ENCODE data around the gene ZMIZ1.

ZMIZ1 gene

DNA sequence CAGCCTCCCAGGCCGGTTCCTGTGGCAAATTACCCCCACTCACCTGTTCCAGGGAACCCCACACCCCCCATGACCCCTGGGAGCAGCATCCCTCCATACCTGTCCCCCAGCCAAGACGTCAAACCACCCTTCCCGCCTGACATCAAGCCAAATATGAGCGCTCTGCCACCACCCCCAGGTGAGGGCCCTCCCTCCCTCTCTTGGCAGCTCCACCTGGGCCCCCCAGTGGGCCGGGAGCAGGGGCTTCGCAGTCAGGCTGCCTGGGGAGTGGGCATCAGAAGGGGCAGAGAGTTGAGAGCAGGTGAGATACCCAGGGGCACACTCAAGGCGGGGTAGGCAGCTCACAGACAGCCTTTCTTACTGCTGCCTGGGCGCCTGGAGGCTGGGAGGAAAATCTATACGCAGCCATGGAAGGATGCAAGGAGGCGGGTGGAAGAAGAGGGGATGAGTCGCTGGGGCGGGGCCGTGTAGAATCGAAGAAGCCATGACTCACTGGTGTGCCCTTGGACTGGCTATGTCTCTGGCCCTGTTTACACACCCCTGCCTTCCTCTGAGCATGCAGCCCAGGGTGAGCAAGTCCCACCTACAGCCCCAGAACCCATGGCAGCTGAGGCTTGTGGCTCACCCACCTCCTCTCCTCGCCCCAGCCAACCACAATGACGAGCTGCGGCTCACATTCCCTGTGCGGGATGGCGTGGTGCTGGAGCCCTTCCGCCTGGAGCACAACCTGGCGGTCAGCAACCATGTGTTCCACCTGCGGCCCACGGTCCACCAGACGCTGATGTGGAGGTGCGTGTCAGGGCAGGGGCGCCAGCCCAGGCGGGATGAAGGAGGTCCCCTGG, 229.9 kb downstream of the ZMIZ1 start:
- peak; percentile 54 for DNase-seq

DNA sequence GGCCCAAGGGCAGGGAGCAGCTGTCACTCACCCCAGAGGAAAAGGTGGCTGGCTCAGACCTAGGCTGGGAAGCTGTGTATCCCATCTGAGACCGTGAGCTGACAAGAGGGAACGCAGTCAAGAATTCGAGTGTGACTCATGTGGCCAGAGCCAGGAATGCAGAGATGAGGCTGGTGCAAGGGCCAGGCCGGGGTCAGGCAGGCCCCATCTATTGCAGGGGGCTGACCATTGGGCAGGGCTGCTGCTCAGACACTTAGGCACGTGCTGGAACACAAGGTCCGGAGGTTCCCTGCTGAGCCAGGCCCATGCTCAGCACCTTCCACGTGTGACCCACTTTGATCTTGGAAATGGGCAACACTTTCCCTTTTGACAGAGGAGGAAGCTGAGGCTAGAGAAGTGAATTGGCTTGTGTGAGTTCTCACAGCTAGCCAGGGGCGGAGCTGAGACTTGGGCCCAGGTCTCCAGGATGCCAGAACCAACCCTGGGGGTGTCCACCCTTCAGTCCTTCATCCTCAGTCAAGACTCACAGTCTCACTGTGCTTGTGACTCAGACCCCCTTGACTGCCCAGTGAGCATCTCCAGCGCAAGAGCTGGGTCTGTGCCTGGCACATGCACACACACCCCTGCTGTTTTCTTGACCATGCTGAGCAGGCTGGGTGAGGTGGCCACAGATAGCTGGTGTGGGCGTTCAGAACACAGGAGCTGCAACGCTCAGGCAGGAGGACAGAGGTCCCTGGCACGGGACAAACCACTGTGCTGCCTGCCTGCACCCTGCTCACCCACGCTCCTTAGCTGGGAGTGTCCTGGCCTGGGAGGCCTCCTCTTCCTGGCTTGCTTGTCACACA, 230.9 kb downstream of the ZMIZ1 start:
- no peak for DNase-seq

DNA sequence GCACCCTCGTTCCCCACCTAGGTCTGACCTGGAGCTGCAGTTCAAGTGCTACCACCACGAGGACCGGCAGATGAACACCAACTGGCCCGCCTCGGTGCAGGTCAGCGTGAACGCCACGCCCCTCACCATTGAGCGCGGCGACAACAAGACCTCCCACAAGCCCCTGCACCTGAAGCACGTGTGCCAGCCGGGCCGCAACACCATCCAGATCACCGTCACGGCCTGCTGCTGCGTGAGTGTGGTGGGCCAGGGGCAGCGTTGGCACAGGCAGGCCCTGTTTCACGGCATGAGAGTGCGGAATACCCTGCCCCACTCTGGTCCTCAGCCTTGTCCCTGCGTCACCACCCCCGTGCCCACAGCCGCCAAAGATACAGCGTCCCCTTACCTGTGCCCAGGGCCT, 231.9 kb downstream of the ZMIZ1 start:
- DNase-seq, result no peak

DNA sequence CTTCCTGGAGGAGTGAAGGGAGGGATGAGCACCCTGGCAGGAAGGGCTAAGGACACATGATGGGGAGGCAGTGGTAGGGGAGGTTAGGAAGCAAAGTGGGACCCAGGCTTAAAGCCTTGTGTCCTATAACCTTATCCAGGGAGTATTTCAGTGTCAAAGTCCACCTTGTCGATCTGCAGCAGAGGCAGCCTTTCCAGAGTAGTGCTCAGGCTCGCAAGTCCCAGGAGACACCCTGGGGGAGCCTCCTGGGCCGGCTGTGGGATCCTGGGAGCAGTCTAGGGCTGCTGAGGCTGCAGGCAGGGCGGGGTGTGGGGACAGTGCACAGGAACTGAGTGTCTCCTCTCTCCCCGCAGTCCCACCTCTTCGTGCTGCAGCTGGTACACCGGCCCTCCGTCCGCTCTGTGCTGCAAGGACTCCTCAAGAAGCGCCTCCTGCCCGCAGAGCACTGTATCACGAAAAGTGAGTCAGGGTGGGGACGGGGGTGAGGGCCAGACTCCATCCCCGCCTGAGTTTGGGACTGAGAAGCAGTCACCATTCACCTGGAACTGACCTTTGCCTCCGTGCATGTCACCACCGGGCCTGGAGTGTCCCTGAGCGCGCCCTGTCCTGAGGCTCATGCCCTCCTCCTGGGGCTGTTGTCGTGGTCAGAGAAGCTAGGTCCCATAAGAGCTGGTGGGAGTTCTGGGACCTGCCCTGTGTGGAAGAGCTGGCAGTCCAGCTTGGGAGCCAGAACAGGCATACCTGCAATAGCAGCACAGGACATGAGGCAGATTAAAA, 233.2 kb downstream of the ZMIZ1 start:
- no peak for DNase-seq

DNA sequence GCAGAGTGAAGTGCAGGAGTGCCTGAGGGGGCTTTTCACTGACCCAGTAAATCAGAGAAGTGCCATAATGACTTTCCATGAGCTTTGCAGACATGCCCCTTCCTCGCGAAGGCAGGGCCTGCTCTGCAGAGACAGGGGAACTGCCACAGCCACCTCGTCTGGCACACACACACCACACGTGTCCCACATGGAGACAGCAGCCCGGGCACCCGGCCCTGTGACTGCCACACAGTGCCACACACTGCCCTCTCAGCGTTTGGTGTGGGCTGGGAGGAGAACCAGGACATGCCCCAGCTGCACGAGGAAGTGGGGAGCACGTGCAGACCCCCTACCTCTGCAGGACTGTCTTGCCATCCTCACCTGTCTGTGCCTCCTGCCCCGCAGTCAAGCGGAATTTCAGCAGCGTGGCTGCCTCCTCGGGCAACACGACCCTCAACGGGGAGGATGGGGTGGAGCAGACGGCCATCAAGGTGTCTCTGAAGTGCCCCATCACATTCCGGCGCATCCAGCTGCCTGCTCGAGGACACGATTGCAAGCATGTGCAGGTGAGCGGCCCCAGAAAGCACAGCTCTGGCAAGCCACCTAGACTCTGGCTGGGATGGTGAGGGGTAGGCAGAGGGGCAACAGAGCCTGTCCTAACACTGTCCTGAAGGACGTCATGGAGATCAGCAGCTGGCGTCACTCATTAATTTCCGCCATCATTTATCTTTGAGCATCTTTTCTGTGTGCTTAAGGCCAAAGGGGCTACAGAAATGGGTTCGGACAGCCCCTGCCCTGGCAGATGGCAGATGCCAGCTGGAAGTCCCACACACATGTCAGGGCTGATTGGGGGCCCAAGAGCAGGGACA, 235.1 kb downstream of the ZMIZ1 start:
- no peak for DNase-seq

DNA sequence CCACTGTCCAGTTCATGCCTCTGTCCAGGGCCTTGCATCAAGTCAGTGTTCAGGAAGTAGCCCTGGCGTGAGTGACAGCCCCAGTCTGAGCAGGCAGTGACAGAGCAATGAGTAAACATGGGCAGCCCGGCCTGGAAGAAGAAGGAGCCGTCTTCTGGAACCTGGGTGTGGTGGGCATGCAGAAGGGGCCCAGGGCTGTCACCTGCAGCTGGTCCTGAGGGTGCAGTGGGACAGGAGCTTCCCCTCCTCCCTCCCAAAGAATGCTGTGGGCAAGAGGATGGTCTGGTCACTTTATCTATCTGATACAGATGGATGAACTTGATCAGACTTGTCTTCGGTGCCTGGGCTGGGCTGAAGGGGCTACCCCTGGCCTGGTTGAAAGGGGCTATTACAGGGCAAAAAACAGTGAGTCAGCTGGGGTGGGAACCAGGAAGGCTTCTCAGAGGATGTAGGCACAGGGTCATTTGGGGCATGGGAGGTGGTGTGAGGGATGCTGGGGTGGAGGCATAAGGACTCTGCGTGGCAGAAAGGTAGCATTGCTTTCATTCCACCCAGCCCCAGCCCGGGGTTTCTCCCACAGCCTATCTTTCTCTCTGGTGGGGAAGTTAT, 235.8 kb downstream of the ZMIZ1 start:
- DNase-seq, result no peak

DNA sequence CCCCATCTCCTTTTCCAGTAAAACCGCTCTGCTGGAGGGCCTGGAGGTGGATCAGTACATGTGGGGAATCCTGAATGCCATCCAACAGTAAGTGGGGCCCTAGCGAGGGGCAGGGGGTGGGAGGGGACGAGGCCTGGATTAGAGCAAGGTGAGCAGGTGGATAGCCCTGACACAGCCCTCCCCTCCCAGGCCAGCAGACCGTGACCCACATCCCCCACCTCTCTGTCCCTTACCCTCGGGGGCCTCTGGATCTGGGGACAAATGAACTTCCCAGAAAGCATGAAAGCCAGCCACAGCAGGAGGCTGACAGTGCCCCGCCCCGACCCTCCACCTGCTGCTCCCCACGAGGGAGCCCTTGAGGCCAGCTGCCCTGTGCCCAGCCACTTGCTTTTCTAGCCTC, 236.7 kb downstream of the ZMIZ1 start:
- DNase-seq, result no peak

DNA sequence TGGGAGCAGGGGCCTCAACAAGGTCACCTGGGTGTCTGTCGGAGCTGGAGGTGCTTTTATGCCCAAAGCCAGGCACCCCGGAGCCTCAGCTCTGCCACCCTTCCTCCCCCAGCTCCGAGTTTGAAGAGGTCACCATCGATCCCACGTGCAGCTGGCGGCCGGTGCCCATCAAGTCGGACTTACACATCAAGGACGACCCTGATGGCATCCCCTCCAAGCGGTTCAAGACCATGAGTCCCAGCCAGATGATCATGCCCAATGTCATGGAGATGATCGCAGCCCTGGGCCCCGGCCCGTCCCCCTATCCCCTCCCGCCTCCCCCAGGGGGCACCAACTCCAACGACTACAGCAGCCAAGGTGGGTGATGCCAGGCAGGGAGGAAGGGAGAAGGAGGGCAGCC, 237.2 kb downstream of the ZMIZ1 start:
- no peak for DNase-seq

DNA sequence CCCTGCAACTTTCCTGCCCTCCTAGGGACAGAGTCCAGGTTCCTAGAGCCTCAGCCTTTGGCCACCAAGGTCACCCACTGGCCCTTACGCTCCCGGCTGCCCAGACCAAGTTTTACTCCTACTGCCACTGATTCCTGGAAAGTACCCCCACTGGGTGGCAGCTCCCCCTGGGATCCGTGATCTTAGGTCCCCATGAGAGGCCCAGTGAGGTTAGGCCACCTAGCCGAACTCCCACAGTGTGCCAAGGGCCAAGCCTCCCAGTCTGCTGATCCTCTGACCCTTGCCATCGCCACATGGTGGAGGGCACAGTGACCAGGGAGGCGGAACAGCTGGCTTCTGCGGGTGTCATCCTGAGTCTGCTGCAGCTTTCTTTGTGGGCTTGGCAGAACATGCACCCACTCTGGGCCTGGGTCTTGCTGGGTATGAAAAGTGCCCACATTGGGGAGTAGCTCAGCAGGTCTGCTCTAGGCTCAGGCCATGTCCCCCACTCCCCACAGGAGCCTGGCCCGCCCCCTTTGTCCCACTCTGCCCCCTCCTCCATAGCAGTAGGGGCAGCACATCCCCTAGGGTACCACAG, 238.0 kb downstream of the ZMIZ1 start:
- no peak for DNase-seq

DNA sequence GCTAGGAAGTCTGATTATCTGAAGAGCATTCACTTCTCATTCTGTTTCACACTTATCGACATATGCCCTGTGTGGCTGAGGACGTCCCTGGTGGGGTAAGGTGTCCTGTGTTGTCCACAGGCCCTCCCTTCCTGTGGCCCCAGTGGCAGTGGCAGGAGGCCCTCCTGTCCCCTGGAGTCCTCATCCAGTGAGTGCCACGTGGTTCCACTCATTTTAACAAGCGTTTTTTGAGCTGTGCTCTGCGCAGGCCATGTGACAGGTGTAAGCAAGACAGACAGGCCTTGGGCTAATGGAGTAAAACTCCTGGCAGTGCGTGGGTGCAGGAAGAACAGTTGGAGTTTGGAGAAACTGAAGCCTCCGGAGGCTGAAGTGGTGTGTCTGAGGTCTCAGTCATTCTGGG, 239.2 kb downstream of the ZMIZ1 start:
- DNase-seq, result no peak

DNA sequence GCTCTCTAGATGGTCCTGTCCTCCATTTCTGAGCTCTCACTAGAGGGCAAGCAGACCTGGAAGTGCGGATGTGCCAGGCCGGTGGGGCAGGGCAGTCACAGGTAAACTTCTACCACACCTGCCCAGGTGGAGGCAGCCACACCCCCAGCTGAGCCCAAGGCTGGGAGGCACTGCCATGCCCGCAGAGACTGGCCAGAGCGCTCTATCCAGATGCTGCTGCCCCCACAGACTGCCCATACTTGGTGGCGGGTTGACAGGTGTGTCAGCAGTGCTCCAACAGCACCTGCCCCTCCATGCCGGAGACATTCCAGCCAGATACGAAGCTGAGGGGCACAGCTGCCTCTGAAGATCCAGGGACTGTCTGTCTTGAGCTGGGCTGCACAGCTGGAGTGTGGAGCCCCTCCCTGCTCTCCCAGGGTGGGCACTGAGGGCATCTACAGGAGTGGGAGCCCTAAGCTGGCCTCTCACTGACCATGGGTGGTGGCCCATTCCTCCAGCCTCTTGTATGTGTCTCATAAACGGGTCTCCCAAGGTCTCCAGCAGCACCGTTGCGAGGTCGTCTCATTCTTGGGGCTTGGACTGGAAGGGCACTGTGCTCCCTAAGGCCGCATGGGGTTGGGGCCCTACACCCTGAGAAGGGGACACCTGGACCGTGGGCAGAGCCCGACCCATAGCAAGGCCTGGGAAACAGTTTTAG, 240.4 kb downstream of the ZMIZ1 start:
- no peak for DNase-seq

DNA sequence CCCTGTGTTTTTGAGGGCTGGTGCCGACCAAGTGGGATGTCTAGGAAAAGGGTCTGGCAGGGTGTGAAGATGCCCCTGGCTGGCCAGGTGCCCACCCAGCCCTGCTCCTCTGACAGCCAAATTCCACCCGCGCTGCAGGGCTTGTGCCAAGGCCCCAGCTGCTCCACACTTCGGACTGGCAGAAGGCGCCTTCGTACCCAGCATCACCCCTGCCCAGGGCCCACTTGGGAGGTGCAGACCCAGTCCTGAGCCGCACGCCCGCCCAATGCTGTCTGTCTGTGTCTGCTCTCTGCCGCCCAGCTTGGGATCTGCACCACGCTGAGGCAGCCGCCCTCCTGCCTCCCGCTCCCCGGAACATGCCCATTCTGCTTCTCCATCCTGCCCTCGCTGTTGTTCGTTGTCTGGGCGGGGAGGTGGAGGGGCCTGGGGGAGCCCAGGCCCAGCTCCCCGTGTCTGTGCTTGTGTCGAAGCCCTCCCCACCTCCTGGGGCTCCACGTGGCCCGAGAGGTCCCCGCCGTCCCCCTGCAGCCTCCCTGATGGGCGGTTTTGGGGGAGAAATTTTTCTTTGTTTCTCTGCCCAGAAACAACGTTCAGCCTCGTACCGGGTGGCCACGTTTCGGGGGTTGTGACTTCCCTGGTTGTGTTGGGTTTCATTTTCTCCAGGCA, 241.6 kb downstream of the ZMIZ1 start:
- no peak for DNase-seq

DNA sequence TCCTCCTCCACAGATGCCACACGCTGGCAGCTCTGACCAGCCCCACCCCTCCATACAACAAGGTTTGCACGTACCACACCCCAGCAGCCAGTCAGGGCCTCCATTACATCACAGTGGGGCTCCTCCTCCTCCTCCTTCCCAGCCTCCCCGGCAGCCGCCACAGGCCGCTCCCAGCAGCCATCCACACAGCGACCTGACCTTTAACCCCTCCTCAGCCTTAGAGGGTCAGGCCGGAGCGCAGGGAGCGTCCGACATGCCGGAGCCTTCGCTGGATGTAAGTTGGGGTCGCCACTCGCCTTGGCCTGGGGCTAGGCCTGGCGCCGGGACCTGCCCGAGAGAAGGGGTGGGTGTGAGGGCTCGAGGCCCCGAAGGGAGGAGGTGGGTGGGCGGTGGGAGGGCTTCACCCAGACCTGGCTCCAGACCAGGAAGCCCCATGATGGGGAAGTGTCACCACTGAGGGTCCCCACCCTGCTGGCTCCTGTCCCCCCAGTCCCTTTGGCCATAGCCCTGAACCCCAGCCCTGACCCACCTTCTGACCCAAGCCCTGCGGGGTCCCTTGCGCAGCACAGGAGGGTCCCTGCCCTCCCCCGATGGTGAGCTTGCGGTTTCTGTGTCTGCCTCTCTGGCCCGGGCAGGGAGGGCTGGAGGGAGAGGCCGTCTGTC, 242.3 kb downstream of the ZMIZ1 start:
- no peak for DNase-seq

DNA sequence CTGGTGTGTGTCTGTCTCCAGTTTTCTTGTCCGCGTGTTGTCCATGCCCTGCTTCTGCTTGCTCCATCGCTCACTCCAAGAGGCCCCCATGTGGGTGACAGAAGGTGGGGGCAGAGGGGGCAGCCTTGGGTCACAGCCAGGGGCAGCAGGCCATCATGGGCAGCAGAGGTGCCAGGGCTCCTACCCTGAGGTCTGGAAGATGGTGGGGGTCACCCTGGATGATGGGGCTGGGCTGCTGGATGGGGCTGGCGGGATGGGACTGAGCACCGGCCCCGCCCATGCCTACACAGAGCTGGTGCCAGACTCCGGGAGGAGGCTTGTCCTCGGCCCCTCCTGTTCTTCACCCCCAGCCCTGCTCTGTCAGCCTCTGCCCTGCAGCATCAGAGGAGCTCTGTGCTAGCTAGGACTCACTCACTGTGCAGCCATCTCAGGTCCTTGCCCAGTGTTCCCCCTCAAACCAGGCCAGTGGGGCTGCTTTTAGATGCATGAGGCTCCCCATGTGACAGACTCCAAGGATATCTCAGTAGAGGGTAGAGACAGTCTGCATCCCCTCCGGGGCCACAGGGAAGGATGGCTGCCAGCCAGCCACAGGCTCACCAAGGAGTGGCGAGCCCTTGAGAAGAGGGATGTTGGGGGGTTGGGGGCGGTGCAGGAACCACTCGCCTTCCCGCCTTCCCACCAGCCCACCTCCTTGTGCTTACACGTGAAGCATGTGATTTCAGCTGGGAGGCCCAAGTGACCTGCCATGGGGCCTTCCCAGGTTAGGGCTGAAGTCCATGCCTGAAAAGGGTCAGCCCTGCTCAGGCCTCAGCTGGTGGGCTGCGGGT, 243.0 kb downstream of the ZMIZ1 start:
- DNase-seq, result no peak

DNA sequence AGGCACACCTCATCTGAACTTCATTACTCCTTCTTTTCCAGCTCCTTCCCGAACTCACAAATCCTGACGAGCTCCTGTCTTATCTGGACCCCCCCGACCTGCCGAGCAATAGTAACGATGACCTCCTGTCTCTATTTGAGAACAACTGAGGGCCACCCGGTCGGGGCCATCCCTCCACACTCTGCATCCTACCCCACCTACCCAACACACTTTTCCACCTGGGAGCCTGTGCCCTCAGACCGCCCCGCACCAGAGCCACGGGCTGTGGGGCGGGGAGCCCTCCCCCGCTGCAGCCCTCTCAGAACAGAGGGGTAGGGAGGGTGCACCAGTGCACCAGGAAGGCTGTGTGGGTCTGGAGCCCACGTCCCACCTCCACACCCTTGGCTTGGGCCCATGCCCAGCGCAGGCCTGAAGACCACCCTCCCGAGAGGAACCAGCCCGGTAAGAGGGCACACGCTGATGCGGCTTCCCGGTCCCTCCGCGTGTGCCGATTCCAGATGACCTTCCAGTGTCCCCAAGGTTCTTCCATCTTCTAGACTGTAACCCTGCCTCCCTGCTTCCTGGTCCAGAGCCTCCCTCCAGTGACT, 243.9 kb downstream of the ZMIZ1 start:
- no peak for DNase-seq

DNA sequence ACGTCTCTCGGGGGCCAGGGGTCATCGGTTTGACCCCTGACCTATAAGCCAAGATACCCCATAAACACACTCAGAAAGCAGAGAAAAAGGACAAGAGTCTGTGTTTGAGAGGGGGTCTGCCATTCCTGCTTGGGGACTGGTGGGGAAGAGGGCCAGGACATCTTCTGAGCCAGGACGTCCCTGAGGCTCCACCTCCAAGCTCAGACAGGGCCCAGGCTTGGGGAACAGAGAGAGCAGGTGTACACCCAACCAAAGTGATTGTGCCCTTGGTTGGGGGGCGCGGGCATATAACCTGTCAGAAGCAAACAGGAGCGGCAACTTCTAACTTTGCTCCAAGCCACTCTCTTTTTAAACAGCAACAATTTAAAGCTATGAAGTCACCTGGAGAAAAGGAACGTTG, 244.6 kb downstream of the ZMIZ1 start:
- DNase-seq, result no peak

DNA sequence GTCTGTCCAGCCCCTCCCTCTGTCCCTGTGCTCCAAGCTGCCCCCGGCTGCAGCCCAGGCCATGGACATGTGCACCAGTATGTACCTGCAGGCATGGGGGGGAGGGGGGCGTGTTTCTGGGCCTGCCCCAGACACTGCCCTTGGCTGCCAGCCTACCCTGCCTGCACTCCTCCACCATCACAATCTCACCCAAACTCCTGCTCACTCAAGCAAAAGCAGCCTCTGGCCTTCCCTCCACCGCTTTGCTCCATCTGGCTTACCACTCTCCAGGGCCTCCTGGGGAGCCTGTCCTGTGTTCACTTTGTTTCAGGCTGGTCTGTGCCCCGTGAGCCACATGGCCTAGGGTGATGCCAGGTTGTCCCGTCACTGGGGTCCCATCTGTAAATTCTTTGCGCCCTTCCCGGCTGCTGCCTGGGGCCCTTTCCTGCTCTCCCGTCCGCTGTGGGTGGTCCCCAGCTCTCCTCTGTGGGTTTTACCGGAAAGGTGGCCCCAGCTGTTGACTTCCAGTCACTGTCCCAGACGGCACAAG, 245.2 kb downstream of the ZMIZ1 start:
- DNase-seq, result no peak
